Trophoblast cell (in vitro differentiated cells and primary cell): ENCODE measurements around the gene FAM227B.

Source experiments
- DNase-seq, 2 donors: peaks; one replicate each; pipeline ENCODE4 v3.0.0-alpha.2; 2016
- H2AFZ ChIP-seq: 2 replicates; pipeline ENCODE4 v1.6.1; 2013; ENCODE audit warnings: low read length, moderate library complexity, mild to moderate bottlenecking; ENCODE audit not compliant: insufficient read depth, poor library complexity
- H2AK5ac ChIP-seq: 2 replicates; pipeline ENCODE4 v1.6.1; 2013; ENCODE audit warnings: mild to moderate bottlenecking, low read length
- H2BK120ac ChIP-seq: 2 replicates; pipeline ENCODE4 v1.6.1; 2013; ENCODE audit warnings: low read length, mild to moderate bottlenecking, moderate library complexity; ENCODE audit not compliant: insufficient read depth, poor library complexity
- H2BK12ac ChIP-seq: 2 replicates; pipeline ENCODE4 v1.6.1; 2013; ENCODE audit warnings: mild to moderate bottlenecking, low read length, moderate library complexity
- H2BK5ac ChIP-seq: 2 replicates; pipeline ENCODE4 v1.6.1; 2013; ENCODE audit warnings: low read length, low read depth, moderate library complexity, mild to moderate bottlenecking; ENCODE audit not compliant: poor library complexity
- H3K14ac ChIP-seq: 2 replicates; pipeline ENCODE4 v1.6.1; 2013; ENCODE audit warnings: mild to moderate bottlenecking, low read length
- H3K18ac ChIP-seq: 2 replicates; pipeline ENCODE4 v1.6.1; 2013; ENCODE audit warnings: mild to moderate bottlenecking, low read length
- H3K23ac ChIP-seq: 2 replicates; pipeline ENCODE4 v1.6.1; 2013; ENCODE audit warnings: low read length
- H3K27ac ChIP-seq: 2 replicates; pipeline ENCODE4 v1.5.1; 2013; ENCODE audit warnings: low read depth, mild to moderate bottlenecking, inconsistent platforms, low read length, moderate library complexity
- H3K27me3 ChIP-seq: 2 replicates; pipeline ENCODE4 v1.6.1; 2013; ENCODE audit warnings: inconsistent platforms, mild to moderate bottlenecking, low read length, moderate library complexity; ENCODE audit not compliant: insufficient read depth
- H3K36me3 ChIP-seq, 2 experiments: 1 replicate in 1 of 2; 2 replicates in 1 of 2; pipeline ENCODE4 v1.6.1; 2013; ENCODE audit warnings: low read length in 2 of 2, mild to moderate bottlenecking in 2 of 2, moderate library complexity in 1 of 2; ENCODE audit not compliant: insufficient read depth in 2 of 2, control insufficient read depth in 1 of 2
- H3K4ac ChIP-seq: 2 replicates; pipeline ENCODE4 v1.6.1; 2013; ENCODE audit warnings: low read depth, mild to moderate bottlenecking, low read length, moderate library complexity
- H3K4me1 ChIP-seq, 2 experiments: 1 replicate in 1 of 2; 2 replicates in 1 of 2; pipeline ENCODE4 v1.6.1; 2013; ENCODE audit warnings: low read length in 2 of 2, mild to moderate bottlenecking in 2 of 2, moderate library complexity in 1 of 2; ENCODE audit not compliant: insufficient read depth in 2 of 2, control insufficient read depth in 1 of 2
- H3K4me2 ChIP-seq: 2 replicates; pipeline ENCODE4 v1.6.1; 2013; ENCODE audit warnings: inconsistent platforms, mild to moderate bottlenecking, low read length, moderate library complexity
- H3K4me3 ChIP-seq: 2 replicates; pipeline ENCODE4 v1.5.1; 2013; ENCODE audit warnings: mild to moderate bottlenecking, low read depth, low read length, inconsistent platforms
- H3K79me1 ChIP-seq: one replicate; pipeline ENCODE4 v1.6.1; 2013; ENCODE audit warnings: low read length
- H3K79me2 ChIP-seq: 2 replicates; pipeline ENCODE4 v1.6.1; 2013; ENCODE audit warnings: low read length, mild to moderate bottlenecking; ENCODE audit not compliant: control insufficient read depth, insufficient read depth, poor library complexity
- H3K9ac ChIP-seq: 2 replicates; pipeline ENCODE4 v1.6.1; 2013; ENCODE audit warnings: mild to moderate bottlenecking, low read length
- H3K9me3 ChIP-seq: 2 replicates; pipeline ENCODE4 v1.6.1; 2013; ENCODE audit warnings: low read depth, mild to moderate bottlenecking, control low read depth, inconsistent platforms, low read length; ENCODE audit not compliant: insufficient read depth
- H4K12ac ChIP-seq: 2 replicates; pipeline ENCODE4 v1.6.1; 2013; ENCODE audit warnings: low read depth, mild to moderate bottlenecking, low read length, moderate library complexity
- H4K8ac ChIP-seq: 2 replicates; pipeline ENCODE4 v1.6.1; 2013; ENCODE audit warnings: low read depth, mild to moderate bottlenecking, low read length, moderate library complexity
- H4K91ac ChIP-seq: one replicate; pipeline ENCODE4 v1.6.1; 2013; ENCODE audit warnings: low read depth, mild to moderate bottlenecking, low read length, moderate library complexity
- WGBS: extraction: QIAGEN DNeasy Blood & Tissue Kit; methylation state at CpG from one replicate; pipeline ENCODE4 v1.1.7; 2013; ENCODE audit warnings: missing lambda C conversion rate; ENCODE audit not compliant: insufficient read length, insufficient coverage; ENCODE audit errors: extremely low coverage; 5-methylcytosine and 5-hydroxymethylcytosine counted together

The FAM227B gene

GRCh38 chr15:49494842-49495241 lies 125.8 kb downstream of the FAM227B start:
- Histone ChIP-seq H2BK12ac (no peak overlapping the region), H3K18ac (no peak overlapping the region), H3K14ac (no peak overlapping the region), H3K36me3 (no peaks in the 10 kb centered on the region), H4K8ac (no peak overlapping the region), H3K79me2 (no peaks in the 10 kb centered on the region), H2BK5ac (no peak overlapping the region), H3K23ac (no peak overlapping the region), H3K9ac (no peak overlapping the region), H4K12ac (no peak overlapping the region), H3K79me1 (no peaks in the 10 kb centered on the region), H3K4ac (no peak overlapping the region), H2AK5ac (no peak overlapping the region), H3K27me3 (no peaks in the 10 kb centered on the region), H3K4me1 (no peaks in the 10 kb centered on the region), H3K9me3 (no peaks in the 10 kb centered on the region), H4K91ac (no peak overlapping the region), H2AFZ (no peak overlapping the region), H3K4me2 (no peak overlapping the region), H3K4me3 (no peak overlapping the region), H3K27ac (no peak overlapping the region), H2BK120ac (no peak overlapping the region)
- WGBS = no CpG with 5 or more reads among the region's 1 CpG
- DNase-seq = peak in 1 of 2 donors; percentile 9

GRCh38 chr15:49492830-49493229 lies 127.8 kb downstream of the FAM227B start:
- H3K9me3 ChIP-seq = no peaks in the 10 kb centered on the region
- H2BK120ac ChIP-seq = no peak overlapping the region
- no peak overlapping the region for H2AFZ ChIP-seq
- H3K4me2 ChIP-seq = no peak overlapping the region
- no peak overlapping the region for H3K9ac ChIP-seq
- DNase-seq = peak; percentile 20 to 96
- H3K18ac ChIP-seq = no peak overlapping the region
- no peak overlapping the region for H3K23ac ChIP-seq
- no peak overlapping the region for H2BK12ac ChIP-seq
- no CpG with 5 or more reads among the region's 1 CpG for WGBS
- H3K14ac ChIP-seq = no peak overlapping the region
- no peak overlapping the region for H4K12ac ChIP-seq
- no peak overlapping the region for H3K4me3 ChIP-seq
- no peak overlapping the region for H2BK5ac ChIP-seq
- no peaks in the 10 kb centered on the region for H3K79me2 ChIP-seq
- H3K79me1 ChIP-seq = no peaks in the 10 kb centered on the region
- H3K27me3 ChIP-seq = no peaks in the 10 kb centered on the region
- no peak overlapping the region for H4K8ac ChIP-seq
- no peaks in the 10 kb centered on the region for H3K4me1 ChIP-seq
- H3K4ac ChIP-seq = no peak overlapping the region
- H3K27ac ChIP-seq = no peak overlapping the region
- H4K91ac ChIP-seq = no peak overlapping the region
- H2AK5ac ChIP-seq = no peak overlapping the region
- no peaks in the 10 kb centered on the region for H3K36me3 ChIP-seq

GRCh38 chr15:49492151-49492550 lies 128.5 kb downstream of the FAM227B start:
- H2AK5ac ChIP-seq = no peak overlapping the region
- no peak overlapping the region for H3K4me3 ChIP-seq
- no peak overlapping the region for H2BK120ac ChIP-seq
- no peak overlapping the region for H3K14ac ChIP-seq
- H2BK12ac ChIP-seq = no peak overlapping the region
- no peaks in the 10 kb centered on the region for H3K79me1 ChIP-seq
- H3K4ac ChIP-seq = no peak overlapping the region
- no peak overlapping the region for H3K9ac ChIP-seq
- H3K4me2 ChIP-seq = no peak overlapping the region
- no peaks in the 10 kb centered on the region for H3K36me3 ChIP-seq
- H3K79me2 ChIP-seq = no peaks in the 10 kb centered on the region
- no CpG with 5 or more reads among the region's 2 CpGs for WGBS
- no peak overlapping the region for H2AFZ ChIP-seq
- no peak overlapping the region for H4K91ac ChIP-seq
- H3K9me3 ChIP-seq = no peaks in the 10 kb centered on the region
- DNase-seq = no peak
- no peak overlapping the region for H3K18ac ChIP-seq
- no peak overlapping the region for H2BK5ac ChIP-seq
- H3K27ac ChIP-seq = no peak overlapping the region
- no peaks in the 10 kb centered on the region for H3K4me1 ChIP-seq
- no peak overlapping the region for H3K23ac ChIP-seq
- H4K12ac ChIP-seq = no peak overlapping the region
- no peak overlapping the region for H4K8ac ChIP-seq
- H3K27me3 ChIP-seq = no peaks in the 10 kb centered on the region

GRCh38 chr15:49490966-49491365 lies 129.7 kb downstream of the FAM227B start:
- H3K36me3 ChIP-seq = no peaks in the 10 kb centered on the region
- H2BK120ac ChIP-seq = no peak overlapping the region
- H3K14ac ChIP-seq = no peak overlapping the region
- no peak overlapping the region for H3K18ac ChIP-seq
- no peak overlapping the region for H3K9ac ChIP-seq
- H3K79me1 ChIP-seq = no peaks in the 10 kb centered on the region
- H3K79me2 ChIP-seq = no peaks in the 10 kb centered on the region
- no peak overlapping the region for H3K4me3 ChIP-seq
- no peaks in the 10 kb centered on the region for H3K9me3 ChIP-seq
- no peaks in the 10 kb centered on the region for H3K27me3 ChIP-seq
- no CpG with 5 or more reads among the region's 1 CpG for WGBS
- H2AFZ ChIP-seq = no peak overlapping the region
- no peak overlapping the region for H3K23ac ChIP-seq
- no peak overlapping the region for H2BK12ac ChIP-seq
- no peak overlapping the region for H2BK5ac ChIP-seq
- DNase-seq = no peak
- H3K4me2 ChIP-seq = no peak overlapping the region
- H4K91ac ChIP-seq = no peak overlapping the region
- H3K4me1 ChIP-seq = no peaks in the 10 kb centered on the region
- H4K12ac ChIP-seq = no peak overlapping the region
- H2AK5ac ChIP-seq = no peak overlapping the region
- no peak overlapping the region for H3K4ac ChIP-seq
- H4K8ac ChIP-seq = no peak overlapping the region
- H3K27ac ChIP-seq = no peak overlapping the region
